HepG2 (cell line): ENCODE data around the gene MED22. TPM values are rescaled to one million over a fixed set of nuclear protein-coding genes. Genes with fewer than 3 reads are reported as not detected.

ENCODE experiments used
- AKAP8 ChIP-seq: sonication (generic); formaldehyde crosslinking; IDR thresholded peaks from 2 replicates; pipeline ENCODE4 v1.5.1; 2020; ENCODE audit warnings: mild to moderate bottlenecking, missing genetic modification reagents
- ATF7-NPFF ChIP-seq: sonication (generic); formaldehyde crosslinking; IDR thresholded peaks from 2 replicates; pipeline ENCODE4 v1.8.1; 2023; ENCODE audit warnings: mild to moderate bottlenecking, low read depth, missing genetic modification reagents, moderate library complexity
- BRD4 ChIP-seq: sonication (generic); formaldehyde crosslinking; IDR thresholded peaks from 2 replicates; pipeline ENCODE4 v1.4.0; 2020; ENCODE audit warnings: missing genetic modification reagents
- CHCHD3 ChIP-seq: sonication (generic); formaldehyde crosslinking; IDR thresholded peaks from 2 replicates; pipeline ENCODE4 v1.8.0; 2022; ENCODE audit warnings: mild to moderate bottlenecking, missing genetic modification reagents, moderate library complexity
- CHD2 ChIP-seq: IDR thresholded peaks from 2 replicates; pipeline ENCODE4 v1.6.1; 2011; ENCODE audit warnings: low read depth, low read length, improper control_type of control experiment
- GFI1 ChIP-seq: sonication (generic); formaldehyde crosslinking; IDR thresholded peaks from 2 replicates; pipeline ENCODE4 v1.5.0; 2020; ENCODE audit warnings: missing genetic modification reagents, mild to moderate bottlenecking, borderline replicate concordance
- HES4 ChIP-seq: sonication (generic); formaldehyde crosslinking; IDR thresholded peaks from 2 replicates; pipeline ENCODE4 v1.9.0; 2021; ENCODE audit warnings: mild to moderate bottlenecking, missing genetic modification reagents, borderline replicate concordance
- KDM5B ChIP-seq: sonication (generic); formaldehyde crosslinking; IDR thresholded peaks from 2 replicates; pipeline ENCODE4 v1.4.0; 2020; ENCODE audit warnings: missing genetic modification reagents, mild to moderate bottlenecking, borderline replicate concordance
- KLF13 ChIP-seq: sonication (generic); formaldehyde crosslinking; IDR thresholded peaks from 2 replicates; pipeline ENCODE4 v1.4.0; 2020; ENCODE audit warnings: mild to moderate bottlenecking, missing genetic modification reagents
- KMT2A ChIP-seq: sonication (generic); formaldehyde crosslinking; IDR thresholded peaks from 2 replicates; pipeline ENCODE4 v1.4.0; 2020; ENCODE audit warnings: missing genetic modification reagents
- MATR3 ChIP-seq: sonication (generic); formaldehyde crosslinking; IDR thresholded peaks from 2 replicates; pipeline ENCODE4 v1.4.0; 2020; ENCODE audit warnings: missing genetic modification reagents
- PTBP1 ChIP-seq: fragments of 200-400 bp; formaldehyde crosslinking; IDR thresholded peaks from 2 replicates; pipeline ENCODE4 v1.6.1; 2018; ENCODE audit warnings: low read length, low read depth; ENCODE audit not compliant: poor library complexity, severe bottlenecking
- SKI ChIP-seq: fragments of 450-650 bp; IDR thresholded peaks from one replicate; pipeline ENCODE4 v1.6.1; 2018; ENCODE audit warnings: mild to moderate bottlenecking; ENCODE audit not compliant: partially characterized antibody
- SOX13 ChIP-seq, 3 experiments: fragments of 450-650 bp in 1 of 3; sonication (generic) in 1 of 3; formaldehyde crosslinking in 1 of 3; IDR thresholded peaks in 2 of 3; conservative IDR thresholded peaks in 1 of 3; 2 replicates each; pipeline versions ENCODE4 v1.5.0 to v1.6.1; 2016 to 2020; ENCODE audit warnings: antibody characterized with exemption in 1 of 3, mild to moderate bottlenecking in 1 of 3, missing compliant biosample characterization in 1 of 3, missing genetic modification reagents in 1 of 3, moderate library complexity in 1 of 3
- THYN1 ChIP-seq: sonication (generic); formaldehyde crosslinking; IDR thresholded peaks from 2 replicates; pipeline ENCODE4 v1.8.1; 2023; ENCODE audit warnings: low read depth, mild to moderate bottlenecking, moderate library complexity, missing genetic modification reagents, borderline replicate concordance
- ZNF121 ChIP-seq: sonication (generic); formaldehyde crosslinking; IDR thresholded peaks from 2 replicates; pipeline ENCODE4 v1.5.0; 2020; ENCODE audit warnings: mild to moderate bottlenecking, missing genetic modification reagents
- ZNF776 ChIP-seq: sonication (generic); formaldehyde crosslinking; IDR thresholded peaks from 2 replicates; pipeline ENCODE4 v1.4.0; 2020; ENCODE audit warnings: mild to moderate bottlenecking, missing genetic modification reagents
- ZSCAN22 ChIP-seq: sonication (generic); formaldehyde crosslinking; IDR thresholded peaks from 2 replicates; pipeline ENCODE4 v1.4.0; 2020; ENCODE audit warnings: mild to moderate bottlenecking, missing genetic modification reagents
- ZSCAN25 ChIP-seq: sonication (generic); formaldehyde crosslinking; IDR thresholded peaks from 2 replicates; pipeline ENCODE4 v1.8.0; 2022; ENCODE audit warnings: mild to moderate bottlenecking, missing genetic modification reagents
- polyA plus RNA-seq, 8 experiments: library from polyadenylated mRNA; depleted of rRNA in 3 of 8; stranded (reverse) in 7 of 8; unstranded in 1 of 8; fragments of >200 nt; fragmentation: Illumina TruSeq in 4 of 8; extraction: Trizol in 4 of 8; gene quantifications; 2 replicates each; pipeline versions ENCODE4 v1.2.1 to v1.2.3, GENCODE V29; 2011 to 2016; ENCODE audit warnings: low read depth in 4 of 8, missing spikeins in 1 of 8, mixed read lengths in 1 of 8; ENCODE audit not compliant: insufficient read depth in 1 of 8
- total RNA-seq, 5 experiments: library from RNA; depleted of rRNA; stranded (reverse); fragments of >200 nt; fragmentation: Illumina TruSeq; extraction: Trizol; gene quantifications; 2 replicates each; pipeline ENCODE4 v1.2.3, GENCODE V29; 2016; ENCODE audit warnings: low read depth in 1 of 5
- TF ChIP-seq, protein P1 (sequence below): sonication (generic); formaldehyde crosslinking; IDR thresholded peaks from 2 replicates; pipeline ENCODE4 v1.5.0; 2020; ENCODE audit warnings: mild to moderate bottlenecking, missing genetic modification reagents
- TF ChIP-seq, protein P2 (sequence below): sonication (generic); formaldehyde crosslinking; IDR thresholded peaks from 2 replicates; pipeline ENCODE4 v1.5.0; 2020; ENCODE audit warnings: mild to moderate bottlenecking, missing genetic modification reagents
- TF ChIP-seq, protein P3 (sequence below): sonication (generic); formaldehyde crosslinking; IDR thresholded peaks from 2 replicates; pipeline ENCODE4 v1.5.0; 2020; ENCODE audit warnings: missing genetic modification reagents

The MED22 gene
- total and polyA plus RNA-seq, 2 of the 13 experiments (the other 11 are each of a cell fraction or from before 2014, with no cell fraction given), result 15.8 to 22.1 TPM

DNA sequence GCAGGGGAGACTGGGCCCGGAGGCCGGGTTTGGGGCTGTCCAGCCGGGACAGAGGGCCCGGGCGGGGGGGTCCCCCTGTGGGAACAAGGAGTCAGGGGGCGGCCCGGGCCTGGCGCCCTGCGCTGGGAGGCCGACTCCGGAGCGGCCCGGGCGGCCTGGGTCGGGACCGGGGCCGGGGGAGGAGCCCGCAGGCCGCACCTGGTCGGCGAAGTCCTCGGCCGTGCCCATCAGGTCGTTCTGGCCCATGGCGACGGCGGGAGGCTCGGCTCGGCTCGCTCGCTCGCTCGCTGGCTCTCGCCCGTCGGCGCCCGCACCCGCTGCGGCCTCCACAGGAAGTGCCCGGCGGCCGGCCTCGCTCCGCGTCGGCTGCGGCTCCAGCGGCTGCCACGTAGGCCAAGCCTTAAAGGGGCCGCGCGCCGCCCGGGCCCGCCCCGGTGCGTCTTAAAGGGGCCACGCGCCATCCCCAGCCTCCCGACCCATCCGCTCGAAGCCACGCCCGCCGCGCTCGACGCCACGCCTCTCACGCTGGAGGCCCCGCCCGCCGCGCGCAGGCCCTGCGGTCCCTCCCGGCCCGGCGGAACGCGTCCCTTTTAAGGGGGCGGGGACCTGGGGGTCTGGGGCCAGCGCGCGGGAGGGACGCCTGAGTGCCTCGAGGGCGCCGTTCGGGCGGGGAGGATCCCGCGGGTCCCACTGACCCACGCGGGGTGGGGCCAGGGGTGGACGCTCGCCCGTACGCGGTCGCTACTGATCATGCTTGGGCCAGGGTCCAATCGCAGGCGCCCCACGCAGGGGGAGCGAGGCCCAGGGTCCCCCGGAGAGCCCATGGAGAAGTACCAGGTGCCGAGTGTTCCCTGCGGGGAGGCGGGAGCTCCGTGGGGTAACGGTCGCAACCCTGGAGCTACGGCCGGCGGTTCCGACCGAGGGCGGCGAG lies 28.1 kb upstream of the MED22 start, which contains the start of the genes STKLD1 and SURF4 (continued):
- peak; percentile 69; the same call in 1 of the 2 replicates for TF ChIP-seq CHCHD3 (CRISPR knock-in tag)
- peak; percentile 63; the same call in 1 of the 2 replicates for TF ChIP-seq AKAP8
- TF ChIP-seq PTBP1, result no peak
- TF ChIP-seq, protein P1, sequence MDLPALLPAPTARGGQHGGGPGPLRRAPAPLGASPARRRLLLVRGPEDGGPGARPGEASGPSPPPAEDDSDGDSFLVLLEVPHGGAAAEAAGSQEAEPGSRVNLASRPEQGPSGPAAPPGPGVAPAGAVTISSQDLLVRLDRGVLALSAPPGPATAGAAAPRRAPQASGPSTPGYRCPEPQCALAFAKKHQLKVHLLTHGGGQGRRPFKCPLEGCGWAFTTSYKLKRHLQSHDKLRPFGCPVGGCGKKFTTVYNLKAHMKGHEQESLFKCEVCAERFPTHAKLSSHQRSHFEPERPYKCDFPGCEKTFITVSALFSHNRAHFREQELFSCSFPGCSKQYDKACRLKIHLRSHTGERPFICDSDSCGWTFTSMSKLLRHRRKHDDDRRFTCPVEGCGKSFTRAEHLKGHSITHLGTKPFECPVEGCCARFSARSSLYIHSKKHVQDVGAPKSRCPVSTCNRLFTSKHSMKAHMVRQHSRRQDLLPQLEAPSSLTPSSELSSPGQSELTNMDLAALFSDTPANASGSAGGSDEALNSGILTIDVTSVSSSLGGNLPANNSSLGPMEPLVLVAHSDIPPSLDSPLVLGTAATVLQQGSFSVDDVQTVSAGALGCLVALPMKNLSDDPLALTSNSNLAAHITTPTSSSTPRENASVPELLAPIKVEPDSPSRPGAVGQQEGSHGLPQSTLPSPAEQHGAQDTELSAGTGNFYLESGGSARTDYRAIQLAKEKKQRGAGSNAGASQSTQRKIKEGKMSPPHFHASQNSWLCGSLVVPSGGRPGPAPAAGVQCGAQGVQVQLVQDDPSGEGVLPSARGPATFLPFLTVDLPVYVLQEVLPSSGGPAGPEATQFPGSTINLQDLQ, result peak; percentile 60
- no peak for TF ChIP-seq MATR3 (CRISPR knock-in tag)
- TF ChIP-seq THYN1 (CRISPR knock-in tag), result no peak
- TF ChIP-seq, protein P2, sequence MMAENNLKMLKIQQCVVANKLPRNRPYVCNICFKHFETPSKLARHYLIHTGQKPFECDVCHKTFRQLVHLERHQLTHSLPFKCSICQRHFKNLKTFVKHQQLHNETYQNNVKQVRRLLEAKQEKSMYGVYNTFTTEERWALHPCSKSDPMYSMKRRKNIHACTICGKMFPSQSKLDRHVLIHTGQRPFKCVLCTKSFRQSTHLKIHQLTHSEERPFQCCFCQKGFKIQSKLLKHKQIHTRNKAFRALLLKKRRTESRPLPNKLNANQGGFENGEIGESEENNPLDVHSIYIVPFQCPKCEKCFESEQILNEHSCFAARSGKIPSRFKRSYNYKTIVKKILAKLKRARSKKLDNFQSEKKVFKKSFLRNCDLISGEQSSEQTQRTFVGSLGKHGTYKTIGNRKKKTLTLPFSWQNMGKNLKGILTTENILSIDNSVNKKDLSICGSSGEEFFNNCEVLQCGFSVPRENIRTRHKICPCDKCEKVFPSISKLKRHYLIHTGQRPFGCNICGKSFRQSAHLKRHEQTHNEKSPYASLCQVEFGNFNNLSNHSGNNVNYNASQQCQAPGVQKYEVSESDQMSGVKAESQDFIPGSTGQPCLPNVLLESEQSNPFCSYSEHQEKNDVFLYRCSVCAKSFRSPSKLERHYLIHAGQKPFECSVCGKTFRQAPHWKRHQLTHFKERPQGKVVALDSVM (CRISPR knock-in tag), result peak; percentile 98
- TF ChIP-seq KDM5B (CRISPR knock-in tag), result peak; percentile 63; the same call in 1 of the 2 replicates
- TF ChIP-seq, protein P3, sequence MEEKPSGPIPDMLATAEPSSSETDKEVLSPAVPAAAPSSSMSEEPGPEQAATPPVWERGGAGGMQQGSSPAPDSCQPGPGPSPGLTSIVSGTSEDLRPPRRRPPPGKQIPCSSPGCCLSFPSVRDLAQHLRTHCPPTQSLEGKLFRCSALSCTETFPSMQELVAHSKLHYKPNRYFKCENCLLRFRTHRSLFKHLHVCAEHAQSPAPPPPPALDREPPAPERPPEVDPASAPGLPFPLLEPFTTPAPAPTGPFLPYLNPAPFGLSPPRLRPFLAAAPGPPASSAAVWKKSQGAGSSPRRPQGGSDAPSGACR (CRISPR knock-in tag), result 0 out of 2 replicates have a peak, but pooled peaks have one; percentile 38
- TF ChIP-seq ZSCAN22 (CRISPR knock-in tag), result 0 out of 2 replicates have a peak, but pooled peaks have one; percentile 17
- no peak for TF ChIP-seq SOX13 (IDR thresholded peaks at IDR 0.05)
- peak in 1 of 2 experiments; percentile 33; a peak in 1 of 4 replicates for TF ChIP-seq SOX13 (CRISPR knock-in tag; conservative IDR thresholded peaks at IDR 0.05 in 1 of 2, IDR thresholded peaks at IDR 0.05 in 1 of 2)
- TF ChIP-seq KLF13 (CRISPR knock-in tag), result peak; percentile 61; the same call in 1 of the 2 replicates
- peak; percentile 55 for TF ChIP-seq SKI
- no peak for TF ChIP-seq ZSCAN25 (CRISPR knock-in tag)
- TF ChIP-seq KMT2A, result peak; percentile 8; the same call in 1 of the 2 replicates
- peak; percentile 56 for TF ChIP-seq BRD4 (CRISPR knock-in tag)
- TF ChIP-seq CHD2, result no peak
- TF ChIP-seq ATF7-NPFF (CRISPR knock-in tag), result peak; percentile 88
- TF ChIP-seq HES4, result 0 out of 2 replicates have a peak, but pooled peaks have one; percentile 36
- TF ChIP-seq GFI1 (CRISPR knock-in tag), result no peak
- peak; percentile 55; the same call in 1 of the 2 replicates for TF ChIP-seq ZNF776 (CRISPR knock-in tag)
- TF ChIP-seq ZNF121 (CRISPR knock-in tag), result no peak; the same call in 1 of the 2 replicates
